KMS-11 (cell line): ENCODE data around the gene TMEM80.

Source experiments
- H2AFZ ChIP-seq: fragments of 200-600 bp; sonication (generic); 2 replicates; pipeline ENCODE4 v1.6.1; 2016; ENCODE audit warnings: antibody characterized with exemption, mixed run types, low read depth
- H3K27ac ChIP-seq: fragments of 200-600 bp; sonication (generic); 2 replicates; pipeline ENCODE4 v1.6.1; 2016; ENCODE audit warnings: mild to moderate bottlenecking, mixed run types
- H3K27me3 ChIP-seq: fragments of 200-600 bp; sonication (generic); 2 replicates; pipeline ENCODE4 v1.6.1; 2017; ENCODE audit warnings: mild to moderate bottlenecking, low read depth, mixed run types, moderate library complexity; ENCODE audit not compliant: insufficient read depth
- H3K36me3 ChIP-seq: fragments of 200-600 bp; sonication (generic); 2 replicates; pipeline ENCODE4 v1.6.1; 2017; ENCODE audit warnings: mild to moderate bottlenecking, mixed run types; ENCODE audit not compliant: insufficient read depth
- H3K4me1 ChIP-seq: fragments of 200-600 bp; sonication (generic); 2 replicates; pipeline ENCODE4 v1.6.1; 2016; ENCODE audit warnings: mild to moderate bottlenecking, low read depth, mixed run types; ENCODE audit not compliant: poor library complexity, severe bottlenecking
- H3K4me2 ChIP-seq: fragments of 200-600 bp; sonication (generic); 2 replicates; pipeline ENCODE4 v1.7.0; 2016; ENCODE audit warnings: mild to moderate bottlenecking, mixed run types
- H3K4me3 ChIP-seq: fragments of 200-600 bp; sonication (generic); IDR thresholded peaks from 2 replicates; pipeline ENCODE4 v1.6.1; 2017; ENCODE audit warnings: low read depth, low read length, mixed read lengths; ENCODE audit not compliant: insufficient read depth
- H3K79me2 ChIP-seq: fragments of 200-600 bp; sonication (generic); 2 replicates; pipeline ENCODE4 v1.6.1; 2016; ENCODE audit warnings: low read depth, mixed run types; ENCODE audit not compliant: insufficient read depth
- H3K9ac ChIP-seq: fragments of 200-600 bp; sonication (generic); 2 replicates; pipeline ENCODE4 v1.6.1; 2016; ENCODE audit warnings: mild to moderate bottlenecking, mixed run types
- H4K20me1 ChIP-seq: fragments of 200-600 bp; sonication (generic); 2 replicates; pipeline ENCODE4 v1.6.1; 2016; ENCODE audit warnings: mild to moderate bottlenecking, mixed run types; ENCODE audit not compliant: insufficient read depth
- TF ChIP-seq, protein P1 (sequence below): fragments of 200-600 bp; sonication (generic); conservative IDR thresholded peaks from 2 replicates; pipeline ENCODE4 v1.6.1; 2017; ENCODE audit warnings: low read depth, mild to moderate bottlenecking, antibody characterized with exemption, low read length, moderate library complexity, mixed read lengths

TMEM80 gene

DNA sequence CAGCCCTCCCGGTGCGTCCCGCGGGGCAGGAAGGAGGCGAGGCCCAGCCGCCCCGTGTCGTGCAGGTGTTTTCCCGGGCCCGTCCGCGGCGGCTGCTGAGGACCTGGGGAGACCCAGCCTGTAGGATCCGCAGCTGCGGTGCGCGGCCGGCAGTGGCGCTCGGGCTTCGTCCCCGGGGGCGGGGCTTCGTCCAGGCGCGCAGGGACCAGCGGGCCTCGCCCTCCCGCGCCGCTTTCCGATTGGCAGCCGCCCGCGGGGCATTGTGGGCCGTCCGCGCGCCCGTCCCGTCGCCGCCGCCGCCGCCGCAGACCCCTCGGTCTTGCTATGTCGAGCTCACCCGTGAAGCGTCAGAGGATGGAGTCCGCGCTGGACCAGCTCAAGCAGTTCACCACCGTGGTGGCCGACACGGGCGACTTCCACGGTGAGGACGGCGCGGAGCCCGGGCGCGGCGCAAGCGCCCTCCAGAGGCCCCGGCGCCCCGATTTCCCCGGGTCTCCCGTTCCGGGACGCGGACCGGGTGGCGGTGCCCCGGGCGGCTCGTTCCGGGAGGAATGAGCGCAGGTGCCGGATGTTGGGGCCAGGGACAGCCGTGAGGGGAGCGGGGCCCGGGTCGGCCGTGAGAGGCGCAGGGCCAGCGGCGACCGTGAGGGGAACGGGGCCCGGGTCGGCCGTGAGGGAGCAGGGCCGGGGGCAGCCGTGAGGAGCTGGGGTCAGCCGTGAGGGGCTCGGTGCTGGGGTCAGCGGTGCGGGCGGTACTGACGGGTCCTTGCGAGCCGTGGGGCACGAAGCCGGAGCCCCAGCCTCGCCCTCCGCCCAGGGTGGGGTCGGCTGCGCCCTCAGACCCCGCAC is 51.8 kb downstream of the TMEM80 start, which contains the start of gene TALDO1:
Gene TALDO1, plus strand, starts transcription at position 307 of the 849 bp plus-strand sequence. Its CDS starts 18 bp downstream, at position 325.
- H3K36me3 ChIP-seq = no peaks in the 10 kb centered on the region
- peaks cover 50% of the 10 kb centered on the region for H3K79me2 ChIP-seq
- peak within 1 kb of the TSS; percentile 89 for H3K27ac ChIP-seq
- H3K4me2 ChIP-seq = peak within 1 kb of the TSS; percentile 96
- no peaks in the 10 kb centered on the region for H4K20me1 ChIP-seq
- H3K27me3 ChIP-seq = no peaks in the 10 kb centered on the region
- H2AFZ ChIP-seq = peak within 1 kb of the TSS; percentile 58
- H3K4me1 ChIP-seq = peaks cover 24% of the 10 kb centered on the region
- H3K4me3 ChIP-seq = no peak within 1 kb of the TSS
- TF ChIP-seq, protein P1, sequence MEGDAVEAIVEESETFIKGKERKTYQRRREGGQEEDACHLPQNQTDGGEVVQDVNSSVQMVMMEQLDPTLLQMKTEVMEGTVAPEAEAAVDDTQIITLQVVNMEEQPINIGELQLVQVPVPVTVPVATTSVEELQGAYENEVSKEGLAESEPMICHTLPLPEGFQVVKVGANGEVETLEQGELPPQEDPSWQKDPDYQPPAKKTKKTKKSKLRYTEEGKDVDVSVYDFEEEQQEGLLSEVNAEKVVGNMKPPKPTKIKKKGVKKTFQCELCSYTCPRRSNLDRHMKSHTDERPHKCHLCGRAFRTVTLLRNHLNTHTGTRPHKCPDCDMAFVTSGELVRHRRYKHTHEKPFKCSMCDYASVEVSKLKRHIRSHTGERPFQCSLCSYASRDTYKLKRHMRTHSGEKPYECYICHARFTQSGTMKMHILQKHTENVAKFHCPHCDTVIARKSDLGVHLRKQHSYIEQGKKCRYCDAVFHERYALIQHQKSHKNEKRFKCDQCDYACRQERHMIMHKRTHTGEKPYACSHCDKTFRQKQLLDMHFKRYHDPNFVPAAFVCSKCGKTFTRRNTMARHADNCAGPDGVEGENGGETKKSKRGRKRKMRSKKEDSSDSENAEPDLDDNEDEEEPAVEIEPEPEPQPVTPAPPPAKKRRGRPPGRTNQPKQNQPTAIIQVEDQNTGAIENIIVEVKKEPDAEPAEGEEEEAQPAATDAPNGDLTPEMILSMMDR = no peak
- H3K9ac ChIP-seq = peak within 1 kb of the TSS; percentile 75

DNA sequence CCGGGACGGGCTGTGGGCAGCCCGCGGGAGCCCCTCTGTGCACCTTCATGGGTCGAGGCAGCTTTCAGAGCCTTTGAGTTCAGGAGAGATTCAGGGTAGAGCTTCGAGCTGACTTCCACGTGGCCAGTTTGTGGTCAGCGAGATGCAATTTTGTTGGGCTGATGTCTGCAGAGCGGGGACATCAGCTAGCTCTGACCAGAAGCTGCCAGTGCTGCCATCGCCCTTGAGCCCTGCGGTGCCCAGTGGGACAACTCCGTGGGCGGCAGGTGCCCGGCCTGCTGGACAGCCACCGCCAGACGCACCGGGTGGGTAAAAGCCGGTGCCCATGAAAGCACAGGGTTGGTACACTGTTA is 52.4 kb downstream of the TMEM80 start:
- Histone ChIP-seq H2AFZ (peak overlapping the region; percentile 58), H3K4me2 (peak overlapping the region; percentile 96), H3K27me3 (no peaks in the 10 kb centered on the region), H3K27ac (peak overlapping the region; percentile 89), H3K4me1 (peaks cover 24% of the 10 kb centered on the region), H3K36me3 (no peaks in the 10 kb centered on the region), H3K9ac (peak overlapping the region; percentile 75), H3K79me2 (peaks cover 56% of the 10 kb centered on the region), H4K20me1 (no peaks in the 10 kb centered on the region), H3K4me3 (no peak overlapping the region)
- TF ChIP-seq, protein P1 = no peak

DNA sequence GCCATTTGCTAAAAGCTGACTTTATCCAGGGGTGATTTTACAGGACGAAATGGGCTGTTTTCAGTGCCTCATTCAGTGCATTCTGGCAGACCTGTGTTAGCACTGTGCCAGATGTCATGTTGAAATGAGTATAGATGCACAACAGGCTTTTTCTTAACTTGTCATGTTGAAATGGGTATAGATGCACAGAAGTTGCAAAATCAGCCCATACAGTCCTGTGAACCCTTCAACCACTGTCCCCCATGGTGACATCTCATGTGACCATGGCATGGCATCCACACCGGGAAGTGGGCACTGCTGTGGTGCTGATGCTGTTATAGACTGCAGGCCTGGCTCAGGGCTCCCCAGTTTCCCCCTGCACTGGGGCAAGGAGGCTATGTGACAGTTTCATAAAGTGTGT is 54.1 kb downstream of the TMEM80 start:
- Histone ChIP-seq H3K79me2 (peaks cover 73% of the 10 kb centered on the region), H4K20me1 (peaks cover 5% of the 10 kb centered on the region; the same call in 1 of the 2 replicates), H3K4me3 (no peak overlapping the region), H3K27ac (peak overlapping the region; percentile 89; the same call in 1 of the 2 replicates), H2AFZ (no peak overlapping the region), H3K4me1 (peaks cover 24% of the 10 kb centered on the region), H3K9ac (no peak overlapping the region), H3K27me3 (no peaks in the 10 kb centered on the region), H3K36me3 (no peaks in the 10 kb centered on the region), H3K4me2 (peak overlapping the region; percentile 96)
- TF ChIP-seq, protein P1 = no peak
